ENCODE data around the gene SNAP25.

Gene SNAP25

GRCh38 chr20:10336959-10337729 lies 118.5 kb downstream of the SNAP25 start:
- DNase-seq = no peak

- DNase-seq = no peak
Observed at GRCh38 chr20:10338426-10339180, 120.0 kb downstream of the SNAP25 start.

GRCh38 chr20:10339609-10340008 lies 121.0 kb downstream of the SNAP25 start:
- DNase-seq = no peak

- no peak for DNase-seq
Observed at GRCh38 chr20:10342152-10342551, 123.5 kb downstream of the SNAP25 start.

- no peak for DNase-seq
Observed at GRCh38 chr20:10344953-10345352, 126.3 kb downstream of the SNAP25 start.

GRCh38 chr20:10347086-10347880 lies 128.7 kb downstream of the SNAP25 start:
- DNase-seq = no peak

GRCh38 chr20:10349118-10349517 lies 130.5 kb downstream of the SNAP25 start:
- DNase-seq = no peak

- no peak for DNase-seq
Observed at GRCh38 chr20:10350188-10350842, 131.7 kb downstream of the SNAP25 start.

- DNase-seq = no peak
Observed at GRCh38 chr20:10352934-10353824, 134.5 kb downstream of the SNAP25 start.

- DNase-seq = no peak
Observed at GRCh38 chr20:10356628-10357027, 138.0 kb downstream of the SNAP25 start.
